ENCODE data around the gene FBXO28. TPM values are rescaled to one million over a fixed set of nuclear protein-coding genes. Genes with fewer than 3 reads are reported as not detected.

FBXO28 gene
- total RNA-seq, 2 donors from 2014 or later: 33.2 to 40.1 TPM

DNA sequence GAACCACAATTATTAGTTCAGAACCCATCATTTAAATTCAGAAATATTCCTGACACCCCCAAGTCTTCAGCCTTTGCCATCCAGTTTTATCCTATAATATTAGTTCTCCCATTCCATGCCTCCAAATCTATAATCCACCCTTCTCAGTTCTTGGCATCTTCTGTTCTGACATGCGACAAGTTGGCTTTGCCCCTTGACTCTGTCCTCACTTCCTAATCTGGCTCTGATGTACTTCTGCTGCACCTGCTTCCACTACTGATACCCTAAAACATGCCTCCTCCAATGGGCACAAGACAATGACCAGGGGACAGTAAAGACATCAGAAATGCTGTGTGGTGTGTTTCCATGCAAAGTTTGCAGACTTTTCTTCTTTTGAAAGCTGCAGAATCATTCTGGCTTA, 17.1 kb upstream of the FBXO28 start:
- H3K9me3 Mint-ChIP-seq: peaks cover 8% of the 10 kb centered on the region
- 96 to 100% methylated on average over 1 of the region's 1 CpG for WGBS, 2 experiments (ENCODE audit: insufficient coverage in 1 of 2, insufficient read length in 1 of 2)
- H3K4me1 ChIP-seq (ENCODE audit: control insufficient read depth, insufficient read depth, low read length): no peaks in the 10 kb centered on the region

DNA sequence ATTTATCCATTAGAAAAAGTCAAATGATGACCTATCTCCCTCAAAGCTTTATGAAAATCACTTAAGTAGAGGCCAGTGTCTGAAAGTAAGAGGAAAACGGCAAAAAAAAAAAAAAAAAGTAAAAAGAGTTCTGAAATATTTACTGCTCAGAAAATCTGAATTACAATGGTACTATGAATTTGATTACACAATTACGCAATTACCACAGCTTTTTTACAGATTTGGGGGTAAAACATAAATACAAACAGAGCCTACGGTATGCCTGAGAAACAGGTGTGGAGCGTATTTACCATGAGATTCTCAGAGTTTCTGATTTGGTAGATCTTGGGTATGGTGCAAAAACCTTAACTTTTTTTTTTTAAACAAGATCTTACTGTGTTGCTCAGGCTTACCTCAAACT, 15.9 kb upstream of the FBXO28 start:
- Histone ChIP-seq H3K4me1 (ENCODE audit: control insufficient read depth, insufficient read depth, low read length) (no peaks in the 10 kb centered on the region), H3K9me3 (ENCODE audit: control insufficient read depth, low read length) (no peaks in the 10 kb centered on the region), H3K27ac (ENCODE audit: low read depth, low read length) (no peak overlapping the region), H3K4me3 (ENCODE audit: low read length) (no peak overlapping the region), H3K9ac (ENCODE audit: extremely low read depth, low read length, poor library complexity, severe bottlenecking) (no peak overlapping the region), H3K36me3 (ENCODE audit: control insufficient read depth, insufficient read depth, low read length) (no peaks in the 10 kb centered on the region), H3K27me3 (ENCODE audit: control insufficient read depth, insufficient read depth, low read length, poor library complexity, severe bottlenecking) (no peaks in the 10 kb centered on the region)
- Mint-ChIP-seq H3K36me3 (ENCODE audit: low read depth) (no peaks in the 10 kb centered on the region), H3K27ac (no peak overlapping the region), H3K4me1 (no peaks in the 10 kb centered on the region), H3K4me3 (no peak overlapping the region), H3K27me3 (ENCODE audit: insufficient read depth) (peaks cover 10% of the 10 kb centered on the region), H3K9me3 (peaks cover 8% of the 10 kb centered on the region)
- TF ChIP-seq, protein P1, sequence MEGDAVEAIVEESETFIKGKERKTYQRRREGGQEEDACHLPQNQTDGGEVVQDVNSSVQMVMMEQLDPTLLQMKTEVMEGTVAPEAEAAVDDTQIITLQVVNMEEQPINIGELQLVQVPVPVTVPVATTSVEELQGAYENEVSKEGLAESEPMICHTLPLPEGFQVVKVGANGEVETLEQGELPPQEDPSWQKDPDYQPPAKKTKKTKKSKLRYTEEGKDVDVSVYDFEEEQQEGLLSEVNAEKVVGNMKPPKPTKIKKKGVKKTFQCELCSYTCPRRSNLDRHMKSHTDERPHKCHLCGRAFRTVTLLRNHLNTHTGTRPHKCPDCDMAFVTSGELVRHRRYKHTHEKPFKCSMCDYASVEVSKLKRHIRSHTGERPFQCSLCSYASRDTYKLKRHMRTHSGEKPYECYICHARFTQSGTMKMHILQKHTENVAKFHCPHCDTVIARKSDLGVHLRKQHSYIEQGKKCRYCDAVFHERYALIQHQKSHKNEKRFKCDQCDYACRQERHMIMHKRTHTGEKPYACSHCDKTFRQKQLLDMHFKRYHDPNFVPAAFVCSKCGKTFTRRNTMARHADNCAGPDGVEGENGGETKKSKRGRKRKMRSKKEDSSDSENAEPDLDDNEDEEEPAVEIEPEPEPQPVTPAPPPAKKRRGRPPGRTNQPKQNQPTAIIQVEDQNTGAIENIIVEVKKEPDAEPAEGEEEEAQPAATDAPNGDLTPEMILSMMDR (conservative IDR thresholded peaks at IDR 0.05): no peak
- WGBS, 2 experiments (ENCODE audit: insufficient coverage in 1 of 2, insufficient read length in 1 of 2): 89 to 95% methylated on average over 3 of the region's 4 CpGs
- no peak for DNase-seq

More for the DNA sequence above, 17.1 kb upstream of the FBXO28 start:
- Mint-ChIP-seq H3K36me3 (ENCODE audit: low read depth) (no peaks in the 10 kb centered on the region), H3K4me3 (no peak overlapping the region), H3K27me3 (ENCODE audit: insufficient read depth) (peaks cover 8% of the 10 kb centered on the region), H3K27ac (no peak overlapping the region), H3K4me1 (no peaks in the 10 kb centered on the region)
- Histone ChIP-seq H3K9ac (ENCODE audit: extremely low read depth, low read length, poor library complexity, severe bottlenecking) (no peak overlapping the region), H3K4me3 (ENCODE audit: low read length) (no peak overlapping the region), H3K27me3 (ENCODE audit: control insufficient read depth, insufficient read depth, low read length, poor library complexity, severe bottlenecking) (no peaks in the 10 kb centered on the region), H3K9me3 (ENCODE audit: control insufficient read depth, low read length) (no peaks in the 10 kb centered on the region), H3K27ac (ENCODE audit: low read depth, low read length) (no peak overlapping the region), H3K36me3 (ENCODE audit: control insufficient read depth, insufficient read depth, low read length) (no peaks in the 10 kb centered on the region)
- no peak for DNase-seq
- TF ChIP-seq, protein P1 (conservative IDR thresholded peaks at IDR 0.05): no peak

DNA sequence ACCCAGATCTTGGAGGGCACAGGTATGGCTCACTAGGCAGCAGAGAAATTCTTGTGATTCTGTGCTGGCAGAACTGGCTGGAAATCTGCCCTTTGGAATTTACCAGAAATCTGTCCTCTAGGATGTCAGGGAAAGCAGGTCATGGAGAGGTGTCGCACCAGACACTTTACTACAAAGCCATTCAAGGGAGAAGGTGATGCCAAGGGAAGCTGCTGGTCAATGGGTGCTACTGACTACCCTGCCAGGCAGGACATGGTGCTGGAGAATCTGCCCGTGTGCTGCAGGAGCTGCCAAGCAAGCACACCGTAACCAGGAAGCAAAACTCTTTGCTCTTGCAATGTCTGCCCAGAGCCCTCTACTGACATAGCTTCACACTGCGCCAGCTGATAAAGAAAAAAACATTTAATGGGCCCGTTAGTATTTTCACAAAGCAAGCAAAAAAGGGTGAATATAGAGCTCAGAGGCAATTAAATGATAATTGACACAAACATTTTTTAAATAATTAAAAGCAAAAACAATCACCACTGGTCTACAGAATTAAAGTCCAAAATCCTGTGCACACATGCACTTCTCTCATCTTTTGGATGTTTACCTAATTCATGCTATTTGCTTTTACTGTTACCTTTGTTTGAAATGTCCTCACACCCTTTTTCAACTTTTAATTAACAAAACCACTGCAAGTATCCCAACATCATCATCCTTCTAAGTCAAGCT, 7.2 kb upstream of the FBXO28 start:
- Mint-ChIP-seq H3K4me1 (peaks cover 5% of the 10 kb centered on the region), H3K27ac (no peak overlapping the region), H3K36me3 (ENCODE audit: low read depth) (no peaks in the 10 kb centered on the region), H3K9me3 (no peaks in the 10 kb centered on the region), H3K4me3 (no peak overlapping the region), H3K27me3 (ENCODE audit: insufficient read depth) (peaks cover 5% of the 10 kb centered on the region)
- no peaks in the 10 kb centered on the region for H3K9me3 ChIP-seq (ENCODE audit: control insufficient read depth, low read length)
- TF ChIP-seq, protein P1 (conservative IDR thresholded peaks at IDR 0.05): peak; percentile 72
- 53 to 64% methylated on average over 3 to 5 of the region's 5 CpGs for WGBS, 2 experiments (ENCODE audit: insufficient coverage in 1 of 2, insufficient read length in 1 of 2)
- H3K4me1 ChIP-seq (ENCODE audit: control insufficient read depth, insufficient read depth, low read length): no peaks in the 10 kb centered on the region
- H3K36me3 ChIP-seq (ENCODE audit: control insufficient read depth, insufficient read depth, low read length): no peaks in the 10 kb centered on the region
- no peak overlapping the region for H3K4me3 ChIP-seq (ENCODE audit: low read length)
- no peak overlapping the region for H3K27ac ChIP-seq (ENCODE audit: low read depth, low read length)
- H3K9ac ChIP-seq (ENCODE audit: extremely low read depth, low read length, poor library complexity, severe bottlenecking): no peak overlapping the region
- no peaks in the 10 kb centered on the region for H3K27me3 ChIP-seq (ENCODE audit: control insufficient read depth, insufficient read depth, low read length, poor library complexity, severe bottlenecking)
- DNase-seq: peak; percentile 73
